Thymus (tissue), 11 donors: Measurements from ENCODE around the gene RANBP3. TPM values are rescaled to one million over a fixed set of nuclear protein-coding genes. Genes with fewer than 3 reads are reported as not detected.

Experiments
- DNase-seq, 9 donors: peaks; one replicate each; pipeline ENCODE4 v3.0.0-alpha.2; 2013; ENCODE audit warnings: low spot score in 9 of 9, low read depth in 6 of 9, missing footprints in 1 of 9
- H3K27ac ChIP-seq, 2 donors: one replicate each; pipeline ENCODE4 v1.5.1; 2013; ENCODE audit warnings: control low read depth in 1 of 2, low read depth in 1 of 2, low read length in 1 of 2, mild to moderate bottlenecking in 1 of 2, moderate library complexity in 1 of 2
- H3K27me3 ChIP-seq, 2 donors: one replicate each; pipeline ENCODE4 v1.5.1; 2013; ENCODE audit warnings: low read length in 1 of 2; ENCODE audit not compliant: control insufficient read depth in 2 of 2, insufficient read depth in 1 of 2
- H3K36me3 ChIP-seq, 2 donors: one replicate each; pipeline ENCODE4 v1.5.1; 2013; ENCODE audit warnings: low read length in 1 of 2, mild to moderate bottlenecking in 1 of 2, moderate library complexity in 1 of 2; ENCODE audit not compliant: control insufficient read depth in 2 of 2, insufficient read depth in 2 of 2
- H3K4me1 ChIP-seq, 2 donors: one replicate each; pipeline ENCODE4 v1.5.1; 2013; ENCODE audit warnings: low read length in 2 of 2; ENCODE audit not compliant: control insufficient read depth in 2 of 2, insufficient read depth in 2 of 2
- H3K4me3 ChIP-seq, 2 donors: one replicate each; pipeline ENCODE4 v1.5.1; 2013; ENCODE audit warnings: low read length in 2 of 2, control low read depth in 1 of 2, mild to moderate bottlenecking in 1 of 2
- H3K9me3 ChIP-seq, 2 donors: one replicate each; pipeline ENCODE4 v1.5.1; 2013; ENCODE audit warnings: low read length in 1 of 2, mild to moderate bottlenecking in 1 of 2; ENCODE audit not compliant: control insufficient read depth in 2 of 2, insufficient read depth in 1 of 2
- WGBS: extraction: QIAGEN DNeasy Blood & Tissue Kit; methylation state at CpG from one replicate; pipeline ENCODE4 v1.1.7; 2013; 5-methylcytosine and 5-hydroxymethylcytosine counted together
- polyA plus RNA-seq: library from polyadenylated mRNA; stranded (reverse); fragments of 200-250 nt; gene quantifications from one replicate; pipeline ENCODE4 v1.2.3, GENCODE V29; 2013
- total RNA-seq: library from RNA; stranded (reverse); fragments of 120-200 nt; gene quantifications from one replicate; pipeline ENCODE4 v1.2.4, GENCODE V29; 2013
- donor health status: healthy.

Gene RANBP3
- total and polyA plus RNA-seq, 2 donors, result 36.7 to 39.0 TPM

DNA sequence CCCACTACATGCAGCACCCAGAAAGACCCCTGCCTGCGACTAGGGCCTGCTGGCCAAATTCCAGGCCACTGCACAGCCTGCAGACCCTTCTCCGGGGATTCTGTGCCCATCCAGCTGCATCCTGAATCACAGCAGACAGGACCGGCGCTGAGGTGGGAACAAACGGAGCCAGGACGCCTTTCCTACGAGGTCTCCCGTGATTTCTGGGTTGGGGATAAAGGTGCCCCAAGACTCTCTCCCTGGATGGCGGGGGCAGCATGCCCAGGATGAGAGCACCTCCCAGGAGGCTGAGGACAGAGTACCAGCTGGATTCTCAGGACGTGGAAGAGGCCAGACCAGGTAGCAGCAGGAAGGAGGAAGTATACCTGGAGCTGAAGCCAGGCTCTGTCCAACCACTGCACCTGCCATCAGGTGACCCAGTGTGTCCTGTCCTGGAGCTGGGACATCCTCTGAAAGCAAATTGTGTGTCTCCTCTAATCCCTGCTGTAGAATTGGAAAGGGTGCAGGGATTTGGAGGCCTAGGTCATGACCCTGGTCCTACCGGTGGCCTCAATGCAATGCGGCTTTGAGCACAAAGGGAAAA, 104.2 kb downstream of the RANBP3 start:
- no peak overlapping the region for H3K27ac ChIP-seq
- no peak overlapping the region for H3K4me3 ChIP-seq
- H3K36me3 ChIP-seq, result no peaks in the 10 kb centered on the region
- 96% methylated on average over 12 of the region's 12 CpGs for WGBS
- no peak for DNase-seq
- no peaks in the 10 kb centered on the region for H3K4me1 ChIP-seq
- H3K9me3 ChIP-seq, result no peaks in the 10 kb centered on the region
- H3K27me3 ChIP-seq, result peaks cover 0 to 14% of the 10 kb centered on the region in 2 donors

DNA sequence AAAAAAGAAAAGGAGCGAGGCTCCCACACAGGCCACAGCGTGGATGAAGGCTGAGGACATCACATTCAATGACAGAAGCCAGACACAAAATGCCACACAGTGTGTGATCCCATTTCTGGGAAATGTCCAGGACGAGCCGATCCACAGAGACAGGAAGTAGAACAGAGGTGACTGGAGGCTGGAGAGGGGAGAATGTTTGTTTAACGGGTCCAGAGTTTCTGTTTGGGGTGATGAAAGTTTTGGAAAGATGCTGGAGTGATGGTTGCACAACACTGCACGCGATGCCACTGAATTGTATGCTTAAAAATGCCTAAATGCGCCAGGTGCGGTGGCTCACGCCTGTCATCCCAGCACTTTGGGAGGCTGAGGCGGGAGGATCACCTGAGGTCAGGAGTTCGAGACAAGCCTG, 107.0 kb downstream of the RANBP3 start:
- no peaks in the 10 kb centered on the region for H3K4me1 ChIP-seq
- no peaks in the 10 kb centered on the region for H3K27me3 ChIP-seq
- H3K27ac ChIP-seq, result no peak overlapping the region
- H3K9me3 ChIP-seq, result no peaks in the 10 kb centered on the region
- no peak for DNase-seq
- H3K4me3 ChIP-seq, result no peak overlapping the region
- WGBS, result 90% methylated on average over 12 of the region's 12 CpGs
- no peaks in the 10 kb centered on the region for H3K36me3 ChIP-seq

DNA sequence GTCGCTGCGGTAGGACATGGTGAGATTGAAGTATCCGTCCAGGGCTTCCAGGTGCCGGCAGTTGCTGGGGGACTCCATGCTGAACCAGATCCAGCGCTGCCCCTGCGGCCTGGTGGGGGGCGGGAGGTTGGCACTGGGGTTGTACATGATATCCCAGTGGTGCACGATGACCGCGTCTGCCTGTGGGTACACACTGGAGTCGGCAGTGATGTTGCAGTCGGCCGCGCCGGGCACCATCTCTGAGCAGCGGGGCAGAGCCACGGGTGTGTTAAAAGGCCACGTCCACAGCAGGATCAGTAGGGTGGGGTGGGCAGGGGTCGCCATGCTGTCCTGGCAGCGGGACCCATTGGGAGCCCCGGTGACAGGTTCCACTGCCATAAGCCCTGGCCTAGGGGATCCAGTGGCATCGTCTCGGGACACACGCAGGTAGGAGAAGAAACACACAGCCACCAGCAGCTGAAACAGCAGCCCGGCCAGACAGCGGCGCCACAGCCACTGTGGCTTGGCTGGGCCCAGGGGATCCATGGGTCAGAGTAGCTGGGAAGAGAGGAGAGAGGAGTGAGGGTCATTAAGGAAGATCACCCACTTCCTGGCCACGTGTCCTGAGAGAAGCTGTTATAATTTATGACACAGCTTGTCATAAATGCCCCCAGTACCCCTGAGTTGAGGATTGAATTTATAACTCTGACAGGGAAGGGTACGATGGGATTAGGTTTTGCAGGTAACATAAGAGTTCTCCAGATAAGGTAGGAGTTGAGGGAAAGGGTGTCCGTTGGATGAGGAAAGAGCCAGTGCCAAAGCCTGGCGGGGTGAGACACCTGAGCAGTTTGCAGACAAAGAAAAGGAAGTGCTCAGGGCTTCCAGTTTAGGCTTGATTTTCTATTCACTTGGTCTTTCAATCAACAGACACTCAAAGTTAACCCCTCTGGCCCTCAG, 110.5 kb downstream of the RANBP3 start:
- no peak overlapping the region for H3K27ac ChIP-seq
- H3K4me3 ChIP-seq, result no peak overlapping the region
- no peaks in the 10 kb centered on the region for H3K4me1 ChIP-seq
- no peaks in the 10 kb centered on the region for H3K27me3 ChIP-seq
- no peaks in the 10 kb centered on the region for H3K36me3 ChIP-seq
- H3K9me3 ChIP-seq, result no peaks in the 10 kb centered on the region
- WGBS, result 89% methylated on average over 31 of the region's 31 CpGs
- DNase-seq, result no peak

Other genes starting within 250 kb of the RANBP3 start
- 1.6 TPM for gene PRR22, start 193.4 kb downstream of the RANBP3 start, total RNA-seq
- 13.6 TPM for gene PRR22, start 193.4 kb downstream of the RANBP3 start, polyA plus RNA-seq
- 25.2 TPM for gene DUS3L, start 187.0 kb downstream of the RANBP3 start, total RNA-seq
- 43.9 TPM for gene DUS3L, start 187.0 kb downstream of the RANBP3 start, polyA plus RNA-seq
- gene NRTN, start 173.1 kb downstream of the RANBP3 start, total RNA-seq, result 1.7 TPM
- gene NRTN, start 173.1 kb downstream of the RANBP3 start, polyA plus RNA-seq, result 4.0 TPM
- under 0.01 TPM for gene FUT6, start 138.4 kb downstream of the RANBP3 start, total RNA-seq
- gene FUT6, start 138.4 kb downstream of the RANBP3 start, polyA plus RNA-seq, result 0.43 TPM
- gene FUT3, start 126.7 kb downstream of the RANBP3 start, total RNA-seq, result 0.19 TPM
- gene FUT3, start 126.7 kb downstream of the RANBP3 start, polyA plus RNA-seq, result 2.9 TPM
- 0.05 TPM for gene FUT5, start 107.6 kb downstream of the RANBP3 start, total RNA-seq
- not detected for gene FUT5, start 107.6 kb downstream of the RANBP3 start, polyA plus RNA-seq
- 218 TPM for gene NDUFA11, start 74.3 kb downstream of the RANBP3 start, total RNA-seq
- 292 TPM for gene NDUFA11, start 74.3 kb downstream of the RANBP3 start, polyA plus RNA-seq
- gene VMAC, start 73.3 kb downstream of the RANBP3 start, total RNA-seq, result 5.9 TPM
- gene VMAC, start 73.3 kb downstream of the RANBP3 start, polyA plus RNA-seq, result 10.8 TPM
- 6.5 TPM for gene CAPS, start 63.9 kb downstream of the RANBP3 start, total RNA-seq
- gene CAPS, start 63.9 kb downstream of the RANBP3 start, polyA plus RNA-seq, result 70.4 TPM
- 3.4 TPM for gene RFX2, start 132.4 kb upstream of the RANBP3 start, total RNA-seq
- 4.6 TPM for gene RFX2, start 132.4 kb upstream of the RANBP3 start, polyA plus RNA-seq
- gene ACSBG2, start 157.5 kb upstream of the RANBP3 start, total RNA-seq, result not detected
- 0.05 TPM for gene ACSBG2, start 157.5 kb upstream of the RANBP3 start, polyA plus RNA-seq